Transverse colon (tissue), 4 donors: ENCODE measurements around the gene IFITM1. TPM values are rescaled to one million over a fixed set of nuclear protein-coding genes. Genes with fewer than 3 reads are reported as not detected.
A peak's percentile ranks its signal among the peaks of the same experiment; 100 is the strongest.
"Not testable (repeated sequence)": the region's sequence is repeated elsewhere in the genome, so short reads cannot be mapped to it uniquely, and the experiment has no call there.

Experiments
- DNase-seq: peaks from one replicate; pipeline ENCODE4 v3.0.0-alpha.2; 2019
- H3K27ac ChIP-seq, 4 donors: fragments of 200-600 bp; sonication (generic); 2 replicates each; pipeline ENCODE4 v1.5.1; 2016 to 2018; ENCODE audit warnings: inconsistent platforms in 4 of 4
- H3K27me3 ChIP-seq: fragments of 200-600 bp; sonication (generic); 2 replicates; pipeline ENCODE4 v1.5.1; 2017; ENCODE audit warnings: inconsistent platforms
- H3K36me3 ChIP-seq, 4 donors: fragments of 200-600 bp; sonication (generic); 2 replicates each; pipeline ENCODE4 v1.5.1; 2017 to 2019; ENCODE audit warnings: inconsistent platforms in 4 of 4
- H3K4me1 ChIP-seq, 4 donors: fragments of 200-600 bp; sonication (generic); 2 replicates each; pipeline ENCODE4 v1.5.1; 2017 to 2020; ENCODE audit warnings: inconsistent platforms in 4 of 4
- H3K4me3 ChIP-seq, 4 donors: fragments of 200-600 bp; sonication (generic); 1 replicate in 1 of 4; 2 replicates in 3 of 4; pipeline versions ENCODE4 v1.5.1 to v1.6.1; 2017 to 2019; ENCODE audit warnings: inconsistent platforms in 4 of 4
- H3K9me3 ChIP-seq, 2 donors: fragments of 200-600 bp; sonication (generic); 2 replicates each; pipeline ENCODE4 v1.5.1; 2017 to 2019; ENCODE audit warnings: inconsistent platforms in 2 of 2
- EP300 ChIP-seq: sonication (generic); formaldehyde crosslinking; IDR thresholded peaks from one replicate; pipeline ENCODE4 v1.6.1; 2017; ENCODE audit warnings: antibody characterized with exemption, low read depth
- POLR2A ChIP-seq: fragments of 450-650 bp; IDR thresholded peaks from one replicate; pipeline ENCODE4 v1.6.1; 2016; ENCODE audit warnings: antibody characterized with exemption, mild to moderate bottlenecking, moderate library complexity
- POLR2AphosphoS5 ChIP-seq, 3 donors: sonication (generic); formaldehyde crosslinking; IDR thresholded peaks; one replicate each; pipeline ENCODE4 v1.6.1; 2016; ENCODE audit warnings: antibody characterized with exemption in 3 of 3
- WGBS, 2 donors: methylation state at CpG; one replicate each; pipeline ENCODE4 v1.1.5; 2018; ENCODE audit warnings: low coverage in 1 of 2; 5-methylcytosine and 5-hydroxymethylcytosine counted together
- in situ Hi-C, 4 donors: fragments of 200-750 bp; cut with MboI; loops; one replicate each; pipeline versions ENCODE4 v1.15.0 to v1.15.1; 2017; ENCODE audit warnings: low sequenced_read_pairs in 3 of 4, low pct_ligation_motif_present in 1 of 4, low pct_unique_long_range_greater_than_20kb in 1 of 4
- intact Hi-C: fragments of 100-400 bp; cut with DNase I; formaldehyde crosslinking; loops from one replicate; pipeline ENCODE4 v1.15.1; 2023; ENCODE audit warnings: low total_unique reads
- total RNA-seq, 4 donors: library from RNA; depleted of rRNA; stranded (reverse); fragments of >200 nt; gene quantifications; one replicate each; pipeline ENCODE4 v1.1.0, GENCODE V29; 2016
- TF ChIP-seq, protein P1 (sequence below), 5 experiments: fragments of 200-600 bp in 3 of 5; fragments of 450-650 bp in 2 of 5; sonication (generic) in 3 of 5; IDR thresholded peaks; 1 replicate in 2 of 5; 2 replicates in 3 of 5; pipeline ENCODE4 v1.5.1; 2016 to 2017; ENCODE audit warnings: antibody characterized with exemption in 5 of 5, inconsistent platforms in 3 of 5, mild to moderate bottlenecking in 2 of 5, moderate library complexity in 1 of 5

The IFITM1 gene
- total RNA-seq, 4 donors from 2014 or later = 19.9 to 109 (median 60.5) TPM

DNA sequence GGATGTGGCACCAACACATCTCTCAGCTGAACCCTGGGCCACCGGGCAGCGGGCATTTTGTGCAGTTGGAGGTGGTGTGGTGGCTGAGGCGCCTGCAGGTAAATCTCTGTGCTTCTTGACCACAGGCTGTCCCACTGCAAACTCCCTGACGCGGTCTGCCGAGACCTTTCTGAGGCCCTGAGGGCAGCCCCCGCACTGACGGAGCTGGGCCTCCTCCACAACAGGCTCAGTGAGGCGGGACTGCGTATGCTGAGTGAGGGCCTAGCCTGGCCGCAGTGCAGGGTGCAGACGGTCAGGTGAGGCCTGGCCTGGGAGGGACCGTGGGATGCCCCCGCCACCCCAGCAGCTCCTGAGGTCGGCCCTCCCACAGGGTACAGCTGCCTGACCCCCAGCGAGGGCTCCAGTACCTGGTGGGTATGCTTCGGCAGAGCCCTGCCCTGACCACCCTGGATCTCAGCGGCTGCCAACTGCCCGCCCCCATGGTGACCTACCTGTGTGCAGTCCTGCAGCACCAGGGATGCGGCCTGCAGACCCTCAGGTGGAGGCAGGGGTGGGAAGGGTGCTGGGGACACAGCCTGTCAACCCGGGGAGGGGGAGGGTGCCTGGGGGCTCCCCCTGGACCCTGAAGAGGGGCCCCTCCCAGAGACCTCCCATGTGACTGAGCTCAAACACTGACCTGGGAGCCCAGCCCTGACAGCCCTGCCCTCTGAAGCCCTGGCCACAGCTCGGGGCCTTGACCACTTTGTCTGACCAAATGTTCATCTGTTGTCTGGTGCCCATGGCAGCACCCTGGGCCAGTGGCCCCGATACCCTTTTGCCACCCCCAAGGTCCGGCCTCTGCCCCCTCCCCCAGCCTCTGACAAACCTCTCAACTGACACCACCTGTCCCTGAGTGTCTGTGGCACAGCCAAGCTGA is 29.5 kb upstream of the IFITM1 start:
- Histone ChIP-seq H3K27ac (no peak overlapping the region), H3K9me3 (no peaks in the 10 kb centered on the region), H3K27me3 (peaks cover 65% of the 10 kb centered on the region), H3K4me3 (no peak overlapping the region), H3K4me1 (peaks cover 0 to 38% (median 33%) of the 10 kb centered on the region in 4 donors), H3K36me3 (no peaks in the 10 kb centered on the region)
- intact Hi-C loops = no loop called here
- DNase-seq = no peak
- WGBS, 2 donors = 71 to 87% methylated on average over 2 to 22 of the region's 24 CpGs
- in situ Hi-C loops = no loop called here
- TF ChIP-seq EP300 (no peak), POLR2A (no peak), POLR2AphosphoS5 (IDR thresholded peaks at IDR 0.05) (no peak)
- TF ChIP-seq, protein P1, sequence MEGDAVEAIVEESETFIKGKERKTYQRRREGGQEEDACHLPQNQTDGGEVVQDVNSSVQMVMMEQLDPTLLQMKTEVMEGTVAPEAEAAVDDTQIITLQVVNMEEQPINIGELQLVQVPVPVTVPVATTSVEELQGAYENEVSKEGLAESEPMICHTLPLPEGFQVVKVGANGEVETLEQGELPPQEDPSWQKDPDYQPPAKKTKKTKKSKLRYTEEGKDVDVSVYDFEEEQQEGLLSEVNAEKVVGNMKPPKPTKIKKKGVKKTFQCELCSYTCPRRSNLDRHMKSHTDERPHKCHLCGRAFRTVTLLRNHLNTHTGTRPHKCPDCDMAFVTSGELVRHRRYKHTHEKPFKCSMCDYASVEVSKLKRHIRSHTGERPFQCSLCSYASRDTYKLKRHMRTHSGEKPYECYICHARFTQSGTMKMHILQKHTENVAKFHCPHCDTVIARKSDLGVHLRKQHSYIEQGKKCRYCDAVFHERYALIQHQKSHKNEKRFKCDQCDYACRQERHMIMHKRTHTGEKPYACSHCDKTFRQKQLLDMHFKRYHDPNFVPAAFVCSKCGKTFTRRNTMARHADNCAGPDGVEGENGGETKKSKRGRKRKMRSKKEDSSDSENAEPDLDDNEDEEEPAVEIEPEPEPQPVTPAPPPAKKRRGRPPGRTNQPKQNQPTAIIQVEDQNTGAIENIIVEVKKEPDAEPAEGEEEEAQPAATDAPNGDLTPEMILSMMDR (IDR thresholded peaks at IDR 0.05) = no peak

DNA sequence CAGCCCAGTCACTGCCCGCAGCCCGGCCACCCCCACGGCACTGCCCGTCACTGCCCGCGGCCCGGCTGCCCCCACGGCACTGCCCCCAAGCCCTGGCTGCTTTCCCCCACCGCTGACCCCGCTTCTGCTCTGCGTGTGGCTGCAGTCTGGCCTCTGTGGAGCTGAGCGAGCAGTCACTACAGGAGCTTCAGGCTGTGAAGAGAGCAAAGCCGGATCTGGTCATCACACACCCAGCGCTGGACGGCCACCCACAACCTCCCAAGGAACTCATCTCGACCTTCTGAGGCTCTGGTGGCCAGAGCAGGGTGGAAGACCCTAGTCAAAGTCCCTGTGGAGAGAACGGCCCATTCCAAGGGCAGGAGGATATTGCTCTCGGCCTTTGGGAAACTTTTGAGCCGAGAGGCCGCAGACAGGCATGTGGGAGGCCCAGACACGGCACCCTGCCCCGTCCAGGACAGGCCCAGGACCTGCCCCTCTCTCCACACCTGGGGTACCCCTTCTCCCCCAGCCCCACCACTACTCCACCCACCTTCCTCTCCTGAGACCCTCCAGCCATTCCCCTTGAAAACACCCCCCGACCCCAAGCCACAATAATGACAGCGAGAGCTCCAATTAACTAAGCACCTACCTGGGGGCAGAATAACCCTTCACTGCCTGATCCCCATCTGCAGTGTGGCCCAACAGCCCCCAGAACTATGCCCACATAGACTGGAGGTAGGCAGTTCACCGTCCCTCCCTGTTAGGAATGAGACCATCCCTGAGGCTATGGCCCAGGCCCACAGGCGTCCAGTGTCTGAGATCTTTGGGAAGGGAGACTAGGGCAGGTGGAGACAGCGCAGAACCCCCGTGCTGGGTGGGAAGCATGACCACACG is 28.6 kb upstream of the IFITM1 start:
- peaks cover 56% of the 10 kb centered on the region for H3K27me3 ChIP-seq
- in situ Hi-C loops (no loop called here), intact Hi-C loops (no loop called here)
- no peaks in the 10 kb centered on the region for H3K9me3 ChIP-seq
- H3K27ac ChIP-seq = no peak overlapping the region
- 80 to 86% methylated on average over 1 to 28 of the region's 29 CpGs for WGBS, 2 donors
- DNase-seq = no peak
- TF ChIP-seq, protein P1 (IDR thresholded peaks at IDR 0.05) = no peak
- TF ChIP-seq EP300 = no peak
- TF ChIP-seq POLR2A = no peak
- no peak for TF ChIP-seq POLR2AphosphoS5 (IDR thresholded peaks at IDR 0.05)
- H3K36me3 ChIP-seq = no peaks in the 10 kb centered on the region
- H3K4me1 ChIP-seq = peaks cover 0 to 36% (median 29%) of the 10 kb centered on the region in 4 donors
- no peak overlapping the region for H3K4me3 ChIP-seq

- H3K27ac ChIP-seq = no peak overlapping the region
- WGBS, 2 donors = 88% methylated on average over 8 of the region's 8 CpGs; no CpG with 5 or more reads in 1 of the 2 donors
These were observed 28.0 kb upstream of the IFITM1 start for GRCh38 chr11:285894-286220.

GRCh38 chr11:286977-287820 is 26.6 kb upstream of the IFITM1 start:
- in situ Hi-C loops, H3K36me3 ChIP-seq, H3K9me3 ChIP-seq, intact Hi-C loops: not testable (repeated sequence)
- H3K4me1 ChIP-seq = peaks cover 0 to 19% (median 15%) of the 10 kb centered on the region in 4 donors
- H3K4me3 ChIP-seq = peak overlapping the region in 2 of 4 donors; percentile 79 to 82
- H3K27me3 ChIP-seq = peaks cover 36% of the 10 kb centered on the region
- WGBS, 2 donors = 37 to 61% methylated on average over 19 to 27 of the region's 27 CpGs
- peak; percentile 57 for DNase-seq
- peak overlapping the region; percentile 30 to 75 (median 73) for H3K27ac ChIP-seq

More at GRCh38 chr11:285894-286220, 28.0 kb upstream of the IFITM1 start:
- no peak for DNase-seq
- H3K4me3 ChIP-seq = no peak overlapping the region
- in situ Hi-C loops (no loop called here), intact Hi-C loops (no loop called here)
- H3K36me3 ChIP-seq = no peaks in the 10 kb centered on the region
- H3K9me3 ChIP-seq = no peaks in the 10 kb centered on the region
- TF ChIP-seq POLR2A = no peak
- TF ChIP-seq, protein P1 (IDR thresholded peaks at IDR 0.05) = no peak
- TF ChIP-seq POLR2AphosphoS5 (IDR thresholded peaks at IDR 0.05) = no peak
- TF ChIP-seq EP300 = no peak
- H3K4me1 ChIP-seq = peaks cover 0 to 30% (median 23%) of the 10 kb centered on the region in 4 donors
- H3K27me3 ChIP-seq = peaks cover 50% of the 10 kb centered on the region
